Measurements from ENCODE around the gene SMYD5. TPM values are rescaled to one million over a fixed set of nuclear protein-coding genes. Genes with fewer than 3 reads are reported as not detected.

Gene SMYD5
- total RNA-seq, 1 experiment from 2014 or later: 54.5 TPM

DNA sequence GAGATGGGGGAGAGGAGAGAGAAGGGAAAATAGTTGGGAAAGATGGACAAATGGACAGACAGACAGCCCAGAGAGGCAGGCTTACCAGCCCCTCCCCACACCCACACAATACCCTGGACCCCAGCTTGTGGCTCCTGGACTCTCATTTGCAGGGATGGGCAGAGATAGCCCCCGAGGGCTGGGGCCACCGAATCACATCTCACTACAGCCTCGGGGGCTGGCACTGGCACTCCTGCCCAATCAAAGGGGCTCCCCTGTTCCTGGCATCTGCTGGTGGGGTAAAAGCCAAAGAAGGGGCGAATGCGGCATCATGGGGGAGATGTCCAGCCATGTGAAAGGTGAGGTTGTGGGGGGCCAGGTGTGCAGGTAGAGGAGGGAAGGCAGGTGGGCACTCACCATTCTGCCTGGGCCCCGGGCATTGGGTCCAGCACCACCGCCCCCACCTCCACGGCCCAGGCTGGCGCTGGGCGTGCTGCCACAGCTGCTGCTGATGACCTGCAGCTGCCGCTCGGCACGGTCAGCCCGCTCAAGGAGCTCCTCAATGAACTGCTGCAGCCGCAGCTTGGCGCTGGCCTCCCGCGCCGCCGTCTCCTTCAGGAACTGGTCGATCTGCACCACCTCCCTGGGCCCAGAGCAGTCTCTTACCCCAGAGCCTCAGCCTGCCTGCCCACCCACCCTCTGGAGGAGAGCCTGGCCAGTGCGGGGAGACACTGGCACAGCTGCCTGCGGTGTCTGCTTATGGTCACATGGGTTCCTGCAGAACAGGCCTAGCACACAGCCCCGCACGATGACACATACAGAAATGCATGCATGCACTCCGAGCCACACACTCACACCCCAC, 52.2 kb downstream of the SMYD5 start:
- POLR2A ChIA-PET (ENCODE audit: low non-redundant PET): no interaction called here
- CTCF ChIA-PET: interaction anchor here (0.7 kb wide), 1 partner anchor 27 kb away, joined by 3 read pairs; no protein-coding TSS in a partner anchor
- no peaks in the 10 kb centered on the region for H3K9me3 ChIP-seq (ENCODE audit: low read depth, low read length, poor library complexity, severe bottlenecking)
- intact Hi-C loops (cut with micrococcal nuclease; ENCODE audit: unreplicated experiment): no loop called here
- DNase-seq (ENCODE audit: low spot score): no peak
- H3K4me3 ChIP-seq (ENCODE audit: low read depth, low read length, poor library complexity, severe bottlenecking): no peak overlapping the region
- H3K27me3 ChIP-seq (replicated peaks; ENCODE audit: insufficient read depth, low read depth, low read length, poor library complexity): no peaks in the 10 kb centered on the region
- H3K27ac ChIP-seq (ENCODE audit: low read depth, low read length, poor library complexity, severe bottlenecking): no peak overlapping the region
- no TSS peak for BruUV-seq (replicated peaks)
- no peaks in the 10 kb centered on the region for H3K36me3 ChIP-seq (ENCODE audit: insufficient read depth, low read length, poor library complexity, severe bottlenecking)
- no peaks in the 10 kb centered on the region for H3K4me1 ChIP-seq (ENCODE audit: insufficient read depth, low read length, poor library complexity, severe bottlenecking)
- TF ChIP-seq EZH2 (IDR thresholded peaks at IDR 0.05; ENCODE audit: borderline replicate concordance, low read depth, low read length, poor library complexity, severe bottlenecking): no peak
- TF ChIP-seq, protein P1, sequence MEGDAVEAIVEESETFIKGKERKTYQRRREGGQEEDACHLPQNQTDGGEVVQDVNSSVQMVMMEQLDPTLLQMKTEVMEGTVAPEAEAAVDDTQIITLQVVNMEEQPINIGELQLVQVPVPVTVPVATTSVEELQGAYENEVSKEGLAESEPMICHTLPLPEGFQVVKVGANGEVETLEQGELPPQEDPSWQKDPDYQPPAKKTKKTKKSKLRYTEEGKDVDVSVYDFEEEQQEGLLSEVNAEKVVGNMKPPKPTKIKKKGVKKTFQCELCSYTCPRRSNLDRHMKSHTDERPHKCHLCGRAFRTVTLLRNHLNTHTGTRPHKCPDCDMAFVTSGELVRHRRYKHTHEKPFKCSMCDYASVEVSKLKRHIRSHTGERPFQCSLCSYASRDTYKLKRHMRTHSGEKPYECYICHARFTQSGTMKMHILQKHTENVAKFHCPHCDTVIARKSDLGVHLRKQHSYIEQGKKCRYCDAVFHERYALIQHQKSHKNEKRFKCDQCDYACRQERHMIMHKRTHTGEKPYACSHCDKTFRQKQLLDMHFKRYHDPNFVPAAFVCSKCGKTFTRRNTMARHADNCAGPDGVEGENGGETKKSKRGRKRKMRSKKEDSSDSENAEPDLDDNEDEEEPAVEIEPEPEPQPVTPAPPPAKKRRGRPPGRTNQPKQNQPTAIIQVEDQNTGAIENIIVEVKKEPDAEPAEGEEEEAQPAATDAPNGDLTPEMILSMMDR (conservative IDR thresholded peaks at IDR 0.05; ENCODE audit: low read depth, low read length): no peak

DNA sequence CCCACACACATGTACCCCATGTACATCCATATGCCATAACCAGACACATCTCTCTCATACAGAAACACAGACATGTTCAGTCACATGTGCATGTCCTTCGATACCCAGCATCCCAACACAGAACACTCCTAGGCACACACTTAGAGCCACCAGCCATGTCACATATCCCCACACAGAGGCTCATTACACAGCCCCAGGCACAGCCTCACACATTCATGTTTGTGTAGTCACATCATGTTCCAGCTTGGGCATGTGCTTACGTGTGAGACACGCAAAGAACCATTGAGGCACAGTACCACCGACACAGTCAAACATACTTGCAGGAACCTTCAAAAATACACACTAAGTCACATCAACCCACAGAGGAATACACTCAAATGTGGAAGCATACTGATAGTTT, 53.0 kb downstream of the SMYD5 start:
- Histone ChIP-seq H3K36me3 (ENCODE audit: insufficient read depth, low read length, poor library complexity, severe bottlenecking) (no peaks in the 10 kb centered on the region), H3K27ac (ENCODE audit: low read depth, low read length, poor library complexity, severe bottlenecking) (no peak overlapping the region), H3K27me3 (replicated peaks; ENCODE audit: insufficient read depth, low read depth, low read length, poor library complexity) (no peaks in the 10 kb centered on the region), H3K9me3 (ENCODE audit: low read depth, low read length, poor library complexity, severe bottlenecking) (no peaks in the 10 kb centered on the region), H3K4me1 (ENCODE audit: insufficient read depth, low read length, poor library complexity, severe bottlenecking) (no peaks in the 10 kb centered on the region), H3K4me3 (ENCODE audit: low read depth, low read length, poor library complexity, severe bottlenecking) (no peak overlapping the region)
- ChIA-PET CTCF (interaction anchor here (0.7 kb wide), 1 partner anchor 27 kb away, joined by 3 read pairs; no protein-coding TSS in a partner anchor), POLR2A (ENCODE audit: low non-redundant PET) (no interaction called here)
- no peak for TF ChIP-seq EZH2 (IDR thresholded peaks at IDR 0.05; ENCODE audit: borderline replicate concordance, low read depth, low read length, poor library complexity, severe bottlenecking)
- TF ChIP-seq, protein P1 (conservative IDR thresholded peaks at IDR 0.05; ENCODE audit: low read depth, low read length): no peak
- intact Hi-C loops (cut with micrococcal nuclease; ENCODE audit: unreplicated experiment): no loop called here
- BruUV-seq (replicated peaks): no TSS peak
- no peak for DNase-seq (ENCODE audit: low spot score)

DNA sequence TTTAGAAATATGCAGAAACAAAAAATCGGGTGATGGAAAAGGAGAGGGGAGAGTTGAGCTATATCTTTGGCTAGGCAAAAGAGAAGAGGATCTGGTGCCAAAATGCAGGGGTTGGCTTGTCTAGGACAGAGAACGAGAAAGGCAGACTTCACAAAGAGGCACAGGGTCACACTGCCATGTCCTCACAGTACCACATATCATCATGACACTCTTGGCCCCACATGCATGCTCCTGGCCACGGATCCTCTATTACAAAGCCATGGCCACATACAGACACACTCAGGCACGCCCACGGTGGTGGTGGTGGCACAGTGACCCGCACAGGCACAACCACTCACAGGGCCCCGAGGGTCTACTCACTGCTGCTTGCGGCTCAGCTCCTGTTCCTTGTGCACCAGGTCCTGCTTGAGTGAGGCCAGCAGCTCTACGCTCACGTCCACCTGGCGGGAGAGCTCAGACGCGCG, 54.4 kb downstream of the SMYD5 start:
- Histone ChIP-seq H3K4me3 (ENCODE audit: low read depth, low read length, poor library complexity, severe bottlenecking) (no peak overlapping the region), H3K27ac (ENCODE audit: low read depth, low read length, poor library complexity, severe bottlenecking) (no peak overlapping the region), H3K4me1 (ENCODE audit: insufficient read depth, low read length, poor library complexity, severe bottlenecking) (no peaks in the 10 kb centered on the region), H3K9me3 (ENCODE audit: low read depth, low read length, poor library complexity, severe bottlenecking) (no peaks in the 10 kb centered on the region), H3K27me3 (replicated peaks; ENCODE audit: insufficient read depth, low read depth, low read length, poor library complexity) (no peaks in the 10 kb centered on the region), H3K36me3 (ENCODE audit: insufficient read depth, low read length, poor library complexity, severe bottlenecking) (no peaks in the 10 kb centered on the region)
- ChIA-PET CTCF (no interaction called here), POLR2A (ENCODE audit: low non-redundant PET) (no interaction called here)
- DNase-seq (ENCODE audit: low spot score): no peak
- TF ChIP-seq EZH2 (IDR thresholded peaks at IDR 0.05; ENCODE audit: borderline replicate concordance, low read depth, low read length, poor library complexity, severe bottlenecking): no peak
- TF ChIP-seq, protein P1 (conservative IDR thresholded peaks at IDR 0.05; ENCODE audit: low read depth, low read length): no peak
- no TSS peak for BruUV-seq (replicated peaks)
- intact Hi-C loops (cut with micrococcal nuclease; ENCODE audit: unreplicated experiment): no loop called here

Data from A673 (cell line).